ENCODE results near the gene BCOR.

GRCh38 chrX:40092808-40093435 is 4.8 kb downstream of the BCOR start:
- TF ChIP-seq CTCF (IDR thresholded peaks at IDR 0.05) (no peak), POLR2A (IDR thresholded peaks at IDR 0.05) (no peak)
